Measurements from ENCODE around the gene CDH13.
A peak's percentile ranks its signal among the peaks of the same experiment; 100 is the strongest.

CDH13 gene

GRCh38 chr16:82625066-82625968 lies 1.5 kb upstream of the CDH13 start:
- no peak for DNase-seq (ENCODE audit: low read depth)
- TF ChIP-seq, protein P1, sequence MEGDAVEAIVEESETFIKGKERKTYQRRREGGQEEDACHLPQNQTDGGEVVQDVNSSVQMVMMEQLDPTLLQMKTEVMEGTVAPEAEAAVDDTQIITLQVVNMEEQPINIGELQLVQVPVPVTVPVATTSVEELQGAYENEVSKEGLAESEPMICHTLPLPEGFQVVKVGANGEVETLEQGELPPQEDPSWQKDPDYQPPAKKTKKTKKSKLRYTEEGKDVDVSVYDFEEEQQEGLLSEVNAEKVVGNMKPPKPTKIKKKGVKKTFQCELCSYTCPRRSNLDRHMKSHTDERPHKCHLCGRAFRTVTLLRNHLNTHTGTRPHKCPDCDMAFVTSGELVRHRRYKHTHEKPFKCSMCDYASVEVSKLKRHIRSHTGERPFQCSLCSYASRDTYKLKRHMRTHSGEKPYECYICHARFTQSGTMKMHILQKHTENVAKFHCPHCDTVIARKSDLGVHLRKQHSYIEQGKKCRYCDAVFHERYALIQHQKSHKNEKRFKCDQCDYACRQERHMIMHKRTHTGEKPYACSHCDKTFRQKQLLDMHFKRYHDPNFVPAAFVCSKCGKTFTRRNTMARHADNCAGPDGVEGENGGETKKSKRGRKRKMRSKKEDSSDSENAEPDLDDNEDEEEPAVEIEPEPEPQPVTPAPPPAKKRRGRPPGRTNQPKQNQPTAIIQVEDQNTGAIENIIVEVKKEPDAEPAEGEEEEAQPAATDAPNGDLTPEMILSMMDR (conservative IDR thresholded peaks at IDR 0.05; ENCODE audit: low read length), result no peak
- H3K4me3 ChIP-seq (ENCODE audit: low read length), result no peak overlapping the region

DNA sequence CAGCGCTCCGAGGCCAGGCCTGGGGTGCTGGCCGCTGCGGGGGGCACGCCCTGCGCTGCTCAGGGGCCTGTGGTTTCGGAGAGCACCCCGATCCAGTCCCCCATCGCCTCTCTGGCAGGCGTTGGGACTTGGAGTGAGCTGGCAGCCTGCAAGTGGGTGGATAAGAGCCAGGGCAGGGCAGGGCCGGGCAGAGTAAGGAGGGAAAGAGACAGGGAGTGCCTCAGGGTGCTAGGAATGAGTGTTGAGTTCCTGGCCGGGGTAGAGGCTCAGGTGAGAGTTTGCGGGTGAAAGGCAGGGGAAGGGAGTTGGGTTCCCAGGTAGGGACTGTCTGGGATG lies 1.3 kb downstream of the CDH13 start:
- TF ChIP-seq, protein P1 (conservative IDR thresholded peaks at IDR 0.05; ENCODE audit: low read length), result no peak
- H3K4me3 ChIP-seq (ENCODE audit: low read length), result peak overlapping the region; percentile 76
- DNase-seq (ENCODE audit: low read depth), result peak; percentile 18

DNA sequence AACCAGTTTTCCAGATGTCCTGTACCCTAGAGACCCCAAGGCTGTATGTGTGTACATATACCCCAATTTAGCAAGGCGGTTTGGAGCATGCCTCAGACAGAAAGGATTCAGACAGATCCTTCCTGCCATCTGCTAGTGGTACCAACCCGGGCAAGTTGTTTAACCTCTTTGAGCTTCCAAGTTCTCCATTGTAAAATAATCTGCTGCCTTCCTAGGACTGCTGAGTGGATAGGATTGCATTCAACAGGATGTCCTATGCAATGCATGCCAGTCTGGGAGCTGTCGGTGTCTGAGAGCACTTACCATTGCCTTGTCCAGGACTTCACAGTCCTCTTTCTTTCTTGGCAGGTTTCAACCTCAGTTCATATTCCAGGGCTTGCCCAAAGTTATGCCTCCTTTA lies 1.9 kb downstream of the CDH13 start:
- TF ChIP-seq, protein P1 (conservative IDR thresholded peaks at IDR 0.05; ENCODE audit: low read length), result no peak
- no peak for DNase-seq (ENCODE audit: low read depth)
- H3K4me3 ChIP-seq (ENCODE audit: low read length), result peak overlapping the region; percentile 28

DNA sequence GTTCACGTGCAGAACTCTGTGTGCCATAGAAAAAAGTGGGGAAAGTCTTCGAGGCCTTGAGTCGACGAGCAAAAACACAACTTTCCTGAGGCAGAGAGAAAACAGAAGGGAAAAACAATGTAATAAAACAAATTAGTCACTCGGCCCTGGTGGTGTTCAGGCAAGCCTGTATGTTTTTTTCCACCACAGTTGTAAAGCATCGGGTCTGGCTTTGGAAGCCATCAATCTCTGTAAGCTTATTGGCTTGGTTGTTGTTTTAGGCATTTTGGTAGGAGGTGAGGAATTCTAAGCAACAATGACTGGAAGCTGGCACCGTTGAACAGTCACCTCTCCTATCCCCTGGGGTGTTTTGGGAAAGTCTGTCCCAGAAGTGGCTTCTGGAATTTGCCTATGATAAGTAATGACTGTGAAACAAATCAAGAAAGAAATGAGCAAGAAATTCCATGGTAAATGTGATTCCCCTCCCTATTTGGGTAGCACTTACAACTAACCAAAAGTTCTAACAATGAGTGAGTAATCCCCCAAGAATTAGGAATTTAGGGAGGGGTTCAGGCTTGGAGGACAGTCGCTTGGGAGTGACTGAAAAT lies 2.8 kb downstream of the CDH13 start:
- TF ChIP-seq, protein P1 (conservative IDR thresholded peaks at IDR 0.05; ENCODE audit: low read length), result no peak
- H3K4me3 ChIP-seq (ENCODE audit: low read length), result peak overlapping the region; percentile 28

DNA sequence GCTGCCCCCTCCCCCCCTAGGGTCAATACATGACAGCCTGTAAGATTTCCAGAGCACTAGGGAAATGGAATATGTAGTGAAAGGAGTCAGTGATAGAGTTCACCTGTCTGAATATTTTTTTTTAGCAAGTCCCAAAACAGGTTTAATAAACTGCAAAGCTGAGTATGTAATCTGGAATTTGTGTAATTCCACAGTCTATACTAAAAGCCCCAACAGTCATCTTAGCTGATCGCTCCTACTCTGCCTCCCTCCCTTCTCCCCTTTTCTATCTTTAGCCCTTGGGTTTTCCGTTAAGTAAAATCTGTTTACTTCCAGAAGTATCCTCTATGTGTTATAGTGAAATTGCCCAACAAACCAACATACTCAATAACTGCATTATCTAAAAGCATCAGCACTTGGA lies 3.5 kb downstream of the CDH13 start:
- no peak overlapping the region; the same call in 1 of the 2 replicates for H3K4me3 ChIP-seq (ENCODE audit: low read length)
- DNase-seq (ENCODE audit: low read depth), result peak; percentile 53
- TF ChIP-seq, protein P1 (conservative IDR thresholded peaks at IDR 0.05; ENCODE audit: low read length), result no peak

More for the DNA sequence above, 2.8 kb downstream of the CDH13 start:
- peak; percentile 87 for DNase-seq (ENCODE audit: low read depth)

DNA sequence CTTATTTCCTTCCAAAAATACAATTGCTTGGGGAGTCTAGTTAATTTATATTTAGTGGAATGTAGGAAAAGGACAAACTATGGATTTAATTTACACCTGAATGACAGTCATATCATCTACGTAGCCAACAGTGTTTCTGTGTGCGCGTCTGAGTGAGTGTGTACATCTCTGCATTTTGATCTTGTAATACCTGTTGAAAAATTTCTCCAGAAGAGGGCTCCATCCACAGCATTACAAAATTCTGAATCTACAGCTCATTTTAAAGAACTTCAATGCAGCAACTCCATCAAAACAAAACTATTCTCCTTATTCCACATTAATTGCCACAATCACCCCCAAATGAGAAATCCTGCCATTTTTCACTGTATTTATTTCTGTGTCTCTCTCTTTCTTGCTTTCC lies 3.9 kb downstream of the CDH13 start:
- TF ChIP-seq, protein P1 (conservative IDR thresholded peaks at IDR 0.05; ENCODE audit: low read length), result peak; percentile 42
- H3K4me3 ChIP-seq (ENCODE audit: low read length), result no peak overlapping the region
- DNase-seq (ENCODE audit: low read depth), result peak; percentile 18
